AG09309 (cell line): ENCODE results near the gene KLHL35.

Experiments
- DNase-seq: peaks from one replicate; pipeline ENCODE4 v3.0.0-alpha.2; 2010; ENCODE audit warnings: low read depth
- H3K4me3 ChIP-seq: 2 replicates; pipeline ENCODE4 v1.5.1; 2011; ENCODE audit warnings: mild to moderate bottlenecking, low read depth, low read length, moderate library complexity; ENCODE audit not compliant: control insufficient read depth
- CTCF ChIP-seq: IDR thresholded peaks from 2 replicates; pipeline ENCODE4 v1.5.1; 2011; ENCODE audit warnings: mild to moderate bottlenecking, low read depth, low read length, inconsistent platforms; ENCODE audit not compliant: insufficient read depth, control insufficient read depth; ENCODE audit errors: missing control alignments

Gene KLHL35

GRCh38 chr11:75474240-75474639, 41.2 kb upstream of the KLHL35 start:
- no peak for DNase-seq
- no peak overlapping the region for H3K4me3 ChIP-seq
- TF ChIP-seq CTCF: no peak

GRCh38 chr11:75473684-75474083, 40.7 kb upstream of the KLHL35 start:
- no peak for TF ChIP-seq CTCF
- H3K4me3 ChIP-seq: no peak overlapping the region
- no peak for DNase-seq

DNA sequence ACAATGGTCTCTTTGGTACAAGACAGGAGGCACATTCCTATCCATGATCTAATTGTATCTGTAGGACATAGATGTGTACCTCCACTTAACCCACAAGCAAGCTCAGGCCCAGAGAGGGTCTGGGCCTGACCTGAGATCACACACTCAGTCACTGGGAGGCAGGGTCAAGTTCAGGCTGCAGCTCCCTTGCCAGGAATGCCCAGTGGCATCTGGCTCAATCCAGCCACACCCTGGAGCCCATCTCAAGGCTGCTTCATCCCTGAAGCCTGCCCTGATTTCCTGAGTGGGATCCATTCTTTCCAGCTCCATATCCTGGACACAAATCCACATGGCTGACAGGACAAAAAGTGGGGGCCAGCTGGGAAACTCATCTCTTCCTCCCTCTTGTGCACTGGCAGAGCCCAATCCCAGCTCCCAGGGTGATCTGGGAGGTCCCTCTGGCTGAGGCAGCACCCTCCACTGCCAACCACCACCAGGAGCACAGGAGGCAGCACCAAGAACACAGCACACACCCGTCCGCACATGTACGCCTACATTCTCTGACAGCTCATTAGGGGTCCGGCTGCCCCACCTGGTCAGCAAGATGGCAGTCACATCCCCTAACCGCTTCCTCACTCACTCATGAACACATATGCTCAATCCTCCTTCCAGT, 39.2 kb upstream of the KLHL35 start:
- H3K4me3 ChIP-seq: no peak overlapping the region
- no peak for TF ChIP-seq CTCF

DNA sequence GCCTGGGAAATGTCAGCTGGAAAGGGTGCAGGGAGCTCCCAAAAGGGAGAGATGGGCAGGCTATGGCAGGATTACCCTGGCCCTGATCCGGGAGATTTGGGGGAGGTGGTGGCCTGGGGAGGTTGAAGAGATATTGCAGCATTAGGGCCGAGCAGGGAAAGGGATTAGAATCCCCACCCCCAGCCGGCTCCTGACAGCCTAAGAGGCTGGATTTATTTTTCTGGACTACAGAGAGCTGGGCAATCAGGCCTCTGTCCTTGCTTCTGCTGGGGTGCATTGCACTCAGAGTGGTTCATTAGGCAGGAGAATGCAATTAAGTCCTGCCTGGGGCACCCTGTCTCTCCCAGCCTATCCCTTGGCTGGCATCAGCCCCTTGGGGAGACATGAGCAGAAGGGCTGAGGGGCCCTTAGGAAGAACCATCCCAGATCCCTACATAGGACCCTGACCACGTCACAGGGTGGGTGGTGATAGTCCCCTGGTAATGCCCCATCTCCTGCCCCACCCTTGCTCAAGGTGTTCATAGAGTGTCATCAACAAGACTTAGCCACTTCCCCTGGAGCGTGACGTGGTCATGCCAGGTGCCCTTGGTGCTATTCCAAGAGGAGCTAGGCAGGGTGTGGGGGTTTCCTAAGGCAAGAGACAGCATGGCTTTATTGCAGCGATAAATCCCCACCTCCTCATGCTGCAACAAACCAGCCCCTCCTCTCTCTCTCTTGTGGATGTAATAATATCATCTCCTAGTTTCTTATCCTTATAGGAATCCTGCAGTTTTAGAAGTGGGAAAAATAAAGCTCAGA, 38.4 kb upstream of the KLHL35 start:
- no peak for DNase-seq
- TF ChIP-seq CTCF: no peak
- no peak overlapping the region for H3K4me3 ChIP-seq

More for the DNA sequence above, 39.2 kb upstream of the KLHL35 start:
- DNase-seq: no peak

- no peak for DNase-seq
- H3K4me3 ChIP-seq: no peak overlapping the region
- no peak for TF ChIP-seq CTCF
These were observed 37.6 kb upstream of the KLHL35 start for GRCh38 chr11:75470476-75471080.

DNA sequence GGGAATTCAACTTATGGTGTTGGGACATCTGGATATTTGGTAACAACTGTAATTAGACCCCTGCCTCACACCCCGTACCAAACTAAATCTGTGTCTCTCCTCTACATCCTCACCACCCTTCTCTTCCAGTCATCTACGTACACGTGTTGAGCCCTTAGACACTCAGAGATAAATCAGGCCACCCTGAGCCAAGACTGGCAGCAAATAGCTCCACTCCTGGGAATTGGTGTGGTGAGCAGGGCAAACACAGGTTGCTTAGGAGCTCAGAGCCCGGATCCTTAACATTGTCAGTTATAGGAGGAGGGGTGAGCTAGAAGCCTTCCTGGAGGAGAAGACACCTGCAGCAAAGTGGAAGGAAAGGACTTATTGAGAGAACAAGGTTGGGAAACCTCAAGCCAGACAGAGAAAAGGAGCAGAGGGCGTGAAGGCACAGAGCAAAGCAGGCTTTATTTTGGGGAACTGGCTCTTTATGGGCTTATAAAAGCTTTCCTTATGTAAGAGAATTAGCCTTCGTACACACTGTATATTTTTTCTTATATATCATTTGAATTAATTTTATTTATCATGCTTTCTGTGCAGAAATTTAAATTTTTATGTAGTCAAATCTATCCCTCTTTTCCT, 36.9 kb upstream of the KLHL35 start:
- no peak for DNase-seq
- no peak overlapping the region for H3K4me3 ChIP-seq
- TF ChIP-seq CTCF: no peak
